ENCODE measurements around the gene ACSL6. TPM values are rescaled to one million over a fixed set of nuclear protein-coding genes. Genes with fewer than 3 reads are reported as not detected.
A peak's percentile ranks its signal among the peaks of the same experiment; 100 is the strongest.

ACSL6 gene, protein sequence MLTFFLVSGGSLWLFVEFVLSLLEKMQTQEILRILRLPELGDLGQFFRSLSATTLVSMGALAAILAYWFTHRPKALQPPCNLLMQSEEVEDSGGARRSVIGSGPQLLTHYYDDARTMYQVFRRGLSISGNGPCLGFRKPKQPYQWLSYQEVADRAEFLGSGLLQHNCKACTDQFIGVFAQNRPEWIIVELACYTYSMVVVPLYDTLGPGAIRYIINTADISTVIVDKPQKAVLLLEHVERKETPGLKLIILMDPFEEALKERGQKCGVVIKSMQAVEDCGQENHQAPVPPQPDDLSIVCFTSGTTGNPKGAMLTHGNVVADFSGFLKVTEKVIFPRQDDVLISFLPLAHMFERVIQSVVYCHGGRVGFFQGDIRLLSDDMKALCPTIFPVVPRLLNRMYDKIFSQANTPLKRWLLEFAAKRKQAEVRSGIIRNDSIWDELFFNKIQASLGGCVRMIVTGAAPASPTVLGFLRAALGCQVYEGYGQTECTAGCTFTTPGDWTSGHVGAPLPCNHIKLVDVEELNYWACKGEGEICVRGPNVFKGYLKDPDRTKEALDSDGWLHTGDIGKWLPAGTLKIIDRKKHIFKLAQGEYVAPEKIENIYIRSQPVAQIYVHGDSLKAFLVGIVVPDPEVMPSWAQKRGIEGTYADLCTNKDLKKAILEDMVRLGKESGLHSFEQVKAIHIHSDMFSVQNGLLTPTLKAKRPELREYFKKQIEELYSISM
- total RNA-seq, result under 1 TPM; 0.58 to 0.59 TPM
- long read RNA-seq, result 0 reads

DNA sequence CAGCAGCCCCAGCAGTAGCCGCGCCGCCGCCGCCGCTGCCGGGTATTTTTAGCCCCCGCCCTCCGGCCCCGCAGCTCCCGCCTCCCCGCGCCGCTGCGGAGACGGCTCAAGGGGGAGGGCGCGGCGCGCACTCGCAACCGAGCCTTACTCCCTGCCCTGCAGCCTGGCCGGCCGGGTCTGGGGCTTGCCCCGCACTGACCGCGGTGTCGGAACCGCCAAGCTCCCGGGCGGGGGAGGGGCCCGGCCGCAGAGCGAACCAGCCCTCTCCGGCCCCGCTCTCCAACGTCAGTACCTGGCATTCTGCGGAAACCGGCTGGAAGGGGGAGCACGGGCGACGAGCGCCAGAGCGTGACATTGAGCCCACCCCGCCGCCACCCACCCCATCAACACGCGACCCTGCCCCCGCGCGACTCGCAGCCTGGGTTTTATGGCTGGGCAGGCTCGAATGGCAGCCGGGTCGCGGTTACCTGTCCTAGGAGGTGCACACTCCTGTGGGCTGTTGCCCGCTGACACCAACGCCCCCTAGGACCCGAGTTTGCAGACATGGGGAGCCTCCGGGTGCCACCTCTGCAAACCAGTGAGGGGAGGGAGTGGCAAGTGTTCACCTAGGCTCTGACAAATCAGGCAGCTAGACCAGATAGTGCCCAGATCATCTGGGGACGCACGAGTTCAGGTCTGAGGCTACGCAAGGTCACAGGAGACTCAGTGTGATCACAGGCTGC lies at the start of gene ACSL6:
Gene ACSL6, minus strand, starts transcription at position 37 of the 722 bp plus-strand sequence. CDS start 105 bp downstream, outside the sequence.
- DNase-seq, result peak; percentile 16 to 55
- intact Hi-C loops (cut with DNase I, micrococcal nuclease), result loop anchor here in 1 of 2 donors (10.0 kb wide), 1 partner anchor 427 kb away; no protein-coding TSS in a partner anchor
- ATAC-seq, result peak; percentile 69

DNA sequence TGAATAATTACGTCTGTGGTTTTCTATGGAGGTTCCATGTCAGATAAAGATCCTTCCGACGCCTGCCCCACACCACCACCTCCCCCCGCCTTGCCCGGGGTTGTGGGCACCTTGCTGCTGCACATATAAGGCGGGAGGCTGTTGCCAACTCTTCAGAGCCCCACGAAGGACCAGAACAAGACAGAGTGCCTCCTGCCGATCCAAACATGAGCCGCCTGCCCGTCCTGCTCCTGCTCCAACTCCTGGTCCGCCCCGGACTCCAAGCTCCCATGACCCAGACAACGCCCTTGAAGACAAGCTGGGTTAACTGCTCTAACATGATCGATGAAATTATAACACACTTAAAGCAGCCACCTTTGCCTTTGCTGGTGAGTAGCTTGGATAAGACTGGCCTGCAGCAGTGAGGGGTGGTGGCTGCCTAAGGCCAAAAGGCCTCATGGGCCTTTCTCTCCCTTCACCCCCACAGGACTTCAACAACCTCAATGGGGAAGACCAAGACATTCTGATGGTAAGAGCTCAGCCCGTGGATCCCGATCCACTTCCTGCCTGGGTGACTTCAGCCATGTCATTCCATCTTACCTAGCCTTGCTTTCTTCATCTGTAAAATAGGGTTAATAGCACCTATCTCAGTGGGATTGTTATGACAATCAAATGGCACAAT lies 49.2 kb upstream of the ACSL6 start, which contains the start of gene IL3:
Gene IL3, plus strand, starts transcription at position 155 of the 661 bp plus-strand sequence. Its CDS starts 52 bp downstream, at position 207.
- intact Hi-C loops (cut with DNase I, micrococcal nuclease), result no loop called here
- no peak for ATAC-seq
- no peak for DNase-seq

DNA sequence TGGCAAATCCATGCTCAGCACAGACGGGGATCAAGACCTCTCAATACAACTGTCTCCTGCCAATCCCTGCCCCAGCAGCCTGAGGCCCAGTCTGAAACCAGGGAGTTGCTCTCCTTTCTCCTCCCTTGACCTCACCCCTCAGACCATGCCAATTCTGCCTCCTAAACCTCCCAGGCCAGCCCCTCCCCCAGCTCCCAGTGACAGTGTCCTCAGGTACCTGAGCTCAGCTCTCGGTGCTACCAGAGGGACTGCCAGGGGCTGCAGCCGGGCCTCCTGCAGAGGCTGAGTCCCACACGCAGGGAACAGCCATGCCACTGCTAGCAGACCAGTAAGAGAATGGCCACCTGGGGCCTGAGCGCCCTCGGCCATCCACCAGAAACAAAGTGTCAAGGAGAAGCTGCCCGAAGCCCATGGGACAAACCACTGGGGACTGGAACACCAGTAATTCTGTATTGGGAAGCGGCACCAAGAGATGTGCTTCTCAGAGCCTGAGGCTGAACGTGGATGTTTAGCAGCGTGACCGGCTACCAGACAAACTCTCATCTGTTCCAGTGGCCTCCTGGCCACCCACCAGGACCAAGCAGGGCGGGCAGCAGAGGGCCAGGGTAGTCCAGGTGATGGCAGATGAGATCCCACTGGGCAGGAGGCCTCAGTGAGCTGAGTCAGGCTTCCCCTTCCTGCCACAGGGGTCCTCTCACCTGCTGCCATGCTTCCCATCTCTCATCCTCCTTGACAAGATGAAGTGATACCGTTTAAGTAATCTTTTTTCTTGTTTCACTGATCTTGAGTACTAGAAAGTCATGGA lies 48.4 kb upstream of the ACSL6 start:
- intact Hi-C loops (cut with DNase I, micrococcal nuclease), result no loop called here
- no peak for DNase-seq
- no peak for ATAC-seq

DNA sequence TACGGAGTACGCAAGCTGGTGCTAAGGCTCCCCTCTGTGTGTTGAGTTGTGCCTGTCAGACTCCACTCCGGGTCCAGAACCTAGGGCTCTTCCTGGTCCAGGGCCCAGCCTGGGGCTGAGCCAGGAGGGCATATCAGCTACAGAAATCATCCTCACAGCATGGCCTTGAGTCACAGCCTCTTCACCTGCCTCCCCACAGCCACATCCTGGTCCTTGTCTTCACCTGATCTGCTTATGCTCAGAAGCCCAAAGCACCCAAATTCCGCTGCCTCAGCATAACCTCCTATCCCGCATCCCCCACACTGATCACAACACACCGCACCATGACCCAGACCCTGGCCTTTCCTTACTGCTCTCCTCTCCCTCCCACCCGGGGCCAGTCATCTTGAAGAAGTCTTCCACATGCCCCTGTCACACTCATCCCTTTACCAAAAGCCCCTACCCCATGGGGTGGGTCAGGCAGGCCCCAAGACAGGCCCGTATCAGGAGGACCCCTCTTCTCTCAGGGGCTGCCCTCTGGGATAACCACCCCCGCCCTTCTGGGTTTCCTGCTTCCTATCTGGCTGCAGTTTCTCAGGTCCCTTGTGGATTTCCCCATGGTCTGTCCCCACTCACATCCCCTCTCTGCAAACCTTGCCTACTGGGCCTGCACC lies 47.7 kb upstream of the ACSL6 start:
- ATAC-seq (no peak), DNase-seq (no peak)
- intact Hi-C loops (cut with DNase I, micrococcal nuclease), result no loop called here

DNA sequence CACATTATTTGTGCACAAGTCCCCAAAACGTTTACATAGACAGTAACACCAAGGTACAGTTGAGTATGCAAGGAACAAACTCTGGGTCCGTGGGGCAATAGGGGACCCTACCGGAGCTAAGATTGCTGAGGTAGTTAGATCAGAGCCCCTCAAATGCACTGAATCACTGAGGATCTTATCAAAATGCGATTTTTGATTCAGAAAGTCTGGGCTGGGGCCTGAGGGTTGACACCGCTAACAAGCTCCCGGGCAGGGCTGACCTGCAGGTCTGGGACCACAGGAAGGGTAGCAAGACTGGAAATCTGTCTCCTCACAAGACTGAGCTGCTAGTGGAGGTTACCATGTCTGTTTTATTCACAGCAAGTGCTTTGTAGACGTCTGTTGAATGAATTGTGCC lies 47.2 kb upstream of the ACSL6 start:
- no peak for DNase-seq
- ATAC-seq, result no peak
- intact Hi-C loops (cut with DNase I, micrococcal nuclease), result no loop called here

DNA sequence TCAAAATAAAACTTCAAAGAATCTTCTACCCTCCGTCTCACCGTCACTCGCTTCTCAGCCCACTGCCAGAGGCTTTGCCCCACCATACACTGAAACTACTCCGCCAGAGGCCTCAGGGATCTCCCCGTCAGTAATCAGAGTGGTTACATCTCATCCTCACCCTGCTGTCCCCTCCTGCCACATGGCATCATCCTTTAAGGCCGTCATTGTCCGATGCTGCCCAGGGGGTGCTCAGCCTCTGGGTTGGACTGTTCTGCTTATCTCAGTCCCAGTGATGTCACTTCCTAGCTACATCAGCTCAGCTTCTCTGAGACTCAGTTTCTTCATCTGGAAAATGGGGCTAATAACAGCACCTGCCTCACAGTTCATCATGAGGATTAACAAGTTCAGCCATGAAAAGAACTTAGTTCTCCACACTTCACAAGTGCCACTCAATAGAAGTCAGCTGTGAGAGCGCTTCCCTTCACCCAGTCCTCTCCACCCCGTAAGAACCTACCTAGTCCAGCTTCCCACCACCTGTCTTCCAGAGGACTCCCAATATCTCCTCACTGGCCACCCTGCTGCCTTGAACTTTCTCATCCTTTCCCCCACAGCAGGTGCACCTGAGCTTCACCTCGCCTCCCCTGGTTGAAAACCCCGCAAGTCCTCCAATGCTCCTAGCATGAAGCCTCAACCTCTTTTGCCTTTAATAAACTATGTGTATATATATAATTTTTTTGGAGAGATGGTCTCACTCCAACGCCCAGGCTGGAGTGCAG lies 46.2 kb upstream of the ACSL6 start:
- intact Hi-C loops (cut with DNase I, micrococcal nuclease), result no loop called here
- DNase-seq, result no peak
- ATAC-seq, result no peak

DNA sequence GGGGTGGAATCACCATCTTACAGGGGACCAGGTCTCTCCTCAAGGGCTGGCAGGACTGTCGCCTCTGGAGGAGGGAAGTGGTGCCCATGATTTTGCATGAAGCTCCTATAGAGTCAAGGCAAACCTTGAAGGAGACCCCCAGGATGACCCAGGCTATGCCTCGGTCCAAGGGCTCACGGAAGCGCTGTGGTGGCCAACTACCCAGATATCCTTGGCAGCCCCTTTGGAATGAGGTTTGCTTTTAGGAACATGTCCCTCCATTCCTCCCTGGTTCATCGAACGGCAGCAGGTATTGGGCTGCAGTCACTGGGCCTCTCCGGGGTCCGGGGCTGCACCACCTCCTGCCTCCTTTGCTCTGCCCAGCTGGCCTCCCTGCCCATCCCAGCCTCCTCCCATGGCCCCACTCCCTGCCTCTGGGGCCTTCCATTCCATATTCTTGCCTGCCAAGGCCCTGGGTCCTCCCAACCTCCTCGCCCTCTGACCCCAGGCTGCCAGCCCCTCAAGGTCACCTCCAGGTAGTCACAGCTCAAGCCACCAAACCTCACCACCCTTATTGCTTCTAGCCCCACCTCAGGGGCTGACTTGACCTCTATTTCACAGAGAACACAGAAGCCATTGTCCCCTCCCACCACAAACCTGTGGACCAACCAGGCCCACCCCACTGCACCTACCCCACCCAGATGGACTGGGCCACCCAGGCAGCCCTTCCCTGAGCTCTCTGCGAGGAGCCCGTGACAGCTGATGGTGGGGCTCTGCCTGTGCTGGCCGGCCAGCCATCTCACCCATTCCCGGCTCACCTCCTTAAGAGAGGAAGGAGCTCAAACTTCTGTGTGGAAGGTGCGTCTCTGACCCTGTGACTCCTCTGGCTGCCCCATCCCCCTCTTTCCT lies 45.4 kb upstream of the ACSL6 start:
- intact Hi-C loops (cut with DNase I, micrococcal nuclease), result no loop called here
- ATAC-seq (no peak), DNase-seq (no peak)

DNA sequence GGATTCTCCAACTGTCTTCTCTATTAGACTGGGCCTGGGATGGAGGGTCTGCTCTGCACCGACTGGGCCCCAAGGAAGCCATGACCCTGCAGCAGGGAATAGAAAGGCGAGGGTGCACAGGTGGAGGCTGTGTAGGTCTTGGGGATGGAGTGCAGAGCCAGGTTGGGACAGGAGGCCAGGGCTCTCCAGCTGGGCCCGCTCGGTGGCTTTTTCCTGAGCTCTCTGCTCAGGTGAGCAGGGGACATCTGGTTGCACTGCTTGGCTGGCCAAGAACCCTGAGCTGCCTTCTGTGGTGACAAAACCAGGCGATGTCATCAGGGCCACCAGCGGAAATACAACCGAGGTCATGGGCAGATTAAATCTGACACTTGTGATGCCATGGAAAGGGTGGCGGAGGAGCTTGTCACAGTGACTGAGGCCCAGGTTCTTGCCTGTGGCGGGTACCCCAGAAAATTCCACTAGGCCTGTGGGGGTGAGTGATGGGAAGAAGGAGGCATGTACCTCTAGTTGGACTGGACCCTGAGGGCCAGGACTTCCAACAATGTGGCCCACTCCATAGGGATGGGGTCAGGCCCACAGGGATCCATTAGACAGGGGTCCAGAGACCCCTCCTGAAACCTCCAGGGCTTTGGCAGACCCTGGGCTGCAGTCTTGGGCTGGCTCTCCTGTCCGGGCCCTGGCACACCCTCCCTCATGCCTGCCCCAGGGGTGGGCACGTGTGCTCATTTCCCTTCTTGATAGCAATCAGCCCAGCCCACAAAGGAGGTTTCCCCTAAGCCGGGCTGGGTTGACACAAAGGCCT lies 44.6 kb upstream of the ACSL6 start:
- intact Hi-C loops (cut with DNase I, micrococcal nuclease), result no loop called here
- no peak for DNase-seq
- ATAC-seq, result no peak

DNA sequence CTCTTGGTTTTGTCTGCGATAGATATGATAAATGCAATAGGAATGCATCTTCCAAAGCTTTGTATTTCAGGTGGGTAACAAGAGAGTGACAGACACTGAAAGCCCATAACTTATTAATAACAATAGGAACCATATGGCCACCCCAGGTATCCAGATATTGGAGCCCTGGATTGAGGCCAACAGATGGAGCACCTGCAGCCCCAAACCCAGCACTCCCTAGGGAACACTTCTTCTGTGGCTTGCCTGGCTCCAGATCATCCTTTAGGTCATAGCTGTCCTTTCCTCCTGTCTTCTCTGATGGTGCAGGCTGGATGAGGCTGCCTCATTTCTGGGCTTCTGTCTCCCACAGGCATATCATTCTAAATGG lies 44.0 kb upstream of the ACSL6 start:
- ATAC-seq, result no peak
- no peak for DNase-seq
- intact Hi-C loops (cut with DNase I, micrococcal nuclease), result no loop called here

DNA sequence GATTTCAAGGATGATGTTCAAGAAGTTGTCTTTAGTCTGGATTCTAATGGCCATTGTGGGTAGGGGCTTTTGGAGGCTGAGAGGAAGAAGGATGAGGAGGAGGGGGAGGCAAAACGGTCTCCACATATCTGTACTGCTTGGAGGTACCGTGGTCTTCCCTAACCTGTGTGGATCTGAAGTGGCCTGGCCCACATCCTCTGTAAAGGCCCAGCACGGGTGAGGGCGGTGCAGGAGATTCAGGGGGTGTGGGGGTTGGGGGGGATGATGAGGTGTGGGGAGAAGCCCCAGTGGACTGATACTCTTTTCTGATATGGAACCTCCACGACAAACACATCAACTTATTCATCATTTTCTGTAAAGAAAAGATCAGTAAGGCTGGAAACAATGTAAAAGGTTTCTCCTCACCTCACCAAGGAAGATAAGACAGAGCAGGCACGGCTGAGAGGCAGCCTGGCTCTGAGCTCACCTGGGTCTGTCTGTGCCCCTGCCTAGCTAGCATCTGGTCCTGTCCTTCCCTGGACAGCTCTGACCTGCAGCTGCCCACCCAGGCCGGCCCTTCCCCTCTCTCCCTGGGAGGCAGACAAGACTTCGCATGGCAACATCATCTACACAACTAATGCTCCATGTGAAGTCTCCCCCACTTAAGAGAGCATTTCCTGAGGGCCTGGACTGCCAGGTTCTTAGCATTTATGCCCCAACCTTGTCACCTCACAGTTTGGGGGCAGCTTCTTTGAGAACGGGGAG lies 43.4 kb upstream of the ACSL6 start:
- DNase-seq, result no peak
- intact Hi-C loops (cut with DNase I, micrococcal nuclease), result no loop called here
- no peak for ATAC-seq

DNA sequence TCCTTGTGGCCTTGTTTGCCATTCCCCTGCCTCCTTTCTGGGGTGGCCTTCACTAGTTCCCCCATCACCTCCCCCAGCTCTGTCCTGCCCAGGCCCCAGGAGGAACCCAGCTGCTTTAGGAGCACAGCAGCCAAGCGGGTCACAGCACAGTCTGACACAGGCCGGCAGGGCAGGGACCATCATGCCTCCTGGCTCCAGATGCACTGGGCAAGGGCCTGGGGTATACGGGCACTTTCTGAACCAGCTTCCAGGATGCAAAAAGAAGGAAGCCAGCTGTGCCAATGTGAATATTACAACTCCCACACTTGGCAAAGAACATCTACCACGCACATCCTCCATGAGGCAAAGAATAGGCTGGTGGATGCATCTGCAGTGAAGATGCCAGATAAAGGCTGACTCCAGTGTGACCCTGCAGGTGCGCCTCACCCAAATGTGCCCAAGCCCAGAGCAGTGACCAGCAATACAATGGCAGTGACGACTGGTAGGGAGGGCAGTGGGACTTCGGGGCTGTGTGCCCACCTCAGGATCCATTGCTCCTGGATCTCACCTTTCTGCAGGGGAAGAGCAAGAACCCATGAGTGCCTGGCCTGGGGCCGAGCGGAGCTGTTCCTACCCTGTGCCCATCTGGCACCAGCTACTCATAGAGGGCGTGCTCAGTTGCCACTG lies 42.7 kb upstream of the ACSL6 start:
- ATAC-seq (no peak), DNase-seq (no peak)
- intact Hi-C loops (cut with DNase I, micrococcal nuclease), result no loop called here

DNA sequence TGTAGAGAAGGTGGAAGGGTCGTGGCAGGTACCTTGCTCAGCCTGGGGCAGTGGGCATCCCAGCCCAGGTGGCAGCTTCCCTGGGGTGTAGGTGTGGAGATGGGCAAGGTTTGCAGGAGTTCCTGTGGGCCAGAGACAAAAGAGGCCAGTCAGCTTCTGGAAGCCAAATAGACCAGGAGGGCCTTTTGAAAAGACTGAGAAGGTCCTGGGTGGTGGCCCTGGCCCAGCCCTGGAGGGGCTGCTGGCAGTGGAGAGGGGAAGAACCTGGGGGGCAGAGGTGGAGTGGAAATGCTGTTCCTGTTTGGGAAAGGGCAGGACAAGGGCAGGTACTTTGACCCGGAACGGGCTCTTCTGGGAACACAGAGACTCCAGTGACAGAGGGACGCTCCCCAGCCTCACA lies 42.0 kb upstream of the ACSL6 start:
- DNase-seq (no peak), ATAC-seq (no peak)
- intact Hi-C loops (cut with DNase I, micrococcal nuclease), result no loop called here

DNA sequence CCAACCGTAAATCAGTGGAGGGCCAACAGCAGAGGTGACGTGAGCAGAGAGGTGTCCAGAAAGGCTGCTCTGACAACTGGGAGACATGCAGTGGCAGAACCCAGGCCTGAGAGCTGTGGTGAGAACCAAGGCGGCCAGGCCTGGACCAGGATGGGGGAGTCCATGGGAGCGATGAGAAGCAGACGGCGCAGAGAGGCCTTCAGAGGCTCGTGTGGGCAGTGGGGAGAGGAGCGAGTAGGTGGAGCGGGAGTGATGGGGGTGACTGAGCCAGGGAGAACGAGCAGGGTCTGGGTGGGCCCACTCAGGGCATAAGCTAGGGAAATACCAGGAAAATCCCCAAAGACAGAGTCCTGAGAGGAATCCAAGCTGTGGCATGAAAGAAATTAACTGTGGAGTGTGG lies 41.1 kb upstream of the ACSL6 start:
- DNase-seq, result no peak
- intact Hi-C loops (cut with DNase I, micrococcal nuclease), result no loop called here
- no peak for ATAC-seq

Measured in left colon (tissue), 2 donors.